Smooth muscle cell (in vitro differentiated cells): ENCODE results near the gene LDLRAD2. TPM values are rescaled to one million over a fixed set of nuclear protein-coding genes. Genes with fewer than 3 reads are reported as not detected.

Experiments
- DNase-seq: peaks from one replicate; lab custom pipeline; 2025; ENCODE audit not compliant: unreplicated experiment; lab: John Stamatoyannopoulos, UW
- H2AFZ ChIP-seq: fragments of 200-600 bp; sonication (generic); 2 replicates; pipeline ENCODE4 v1.6.0; 2016; ENCODE audit warnings: antibody characterized with exemption, low read depth, mild to moderate bottlenecking
- H3F3A ChIP-seq: fragments of 200-600 bp; sonication (generic); 2 replicates; pipeline ENCODE4 v1.6.0; 2017; ENCODE audit warnings: antibody characterized with exemption, low read depth
- H3K27ac ChIP-seq: fragments of 200-600 bp; sonication (generic); 2 replicates; pipeline ENCODE4 v1.5.1; 2016; ENCODE audit warnings: low read depth, mild to moderate bottlenecking
- H3K27me3 ChIP-seq: fragments of 200-600 bp; sonication (generic); 2 replicates; pipeline ENCODE4 v1.6.1; 2016; ENCODE audit warnings: low read depth, mild to moderate bottlenecking
- H3K36me3 ChIP-seq: fragments of 200-600 bp; sonication (generic); 2 replicates; pipeline ENCODE4 v1.5.1; 2016; ENCODE audit warnings: low read depth
- H3K4me1 ChIP-seq: fragments of 200-600 bp; sonication (generic); 2 replicates; pipeline ENCODE4 v1.5.1; 2016; ENCODE audit warnings: low read depth
- H3K4me2 ChIP-seq: fragments of 200-600 bp; sonication (generic); 2 replicates; pipeline ENCODE4 v1.6.0; 2016; ENCODE audit warnings: mild to moderate bottlenecking
- H3K4me3 ChIP-seq: fragments of 200-600 bp; sonication (generic); 2 replicates; pipeline ENCODE4 v1.5.1; 2016; ENCODE audit warnings: mild to moderate bottlenecking
- H3K79me2 ChIP-seq: fragments of 200-600 bp; sonication (generic); 2 replicates; pipeline ENCODE4 v1.6.0; 2016; ENCODE audit warnings: low read depth, mild to moderate bottlenecking
- H3K9ac ChIP-seq: fragments of 200-600 bp; sonication (generic); 2 replicates; pipeline ENCODE4 v1.6.0; 2016; ENCODE audit warnings: low read depth
- H3K9me3 ChIP-seq: fragments of 200-600 bp; sonication (generic); replicated peaks from 2 replicates; pipeline ENCODE4 v1.5.1; 2016; ENCODE audit warnings: low read depth
- H4K20me1 ChIP-seq: fragments of 200-600 bp; sonication (generic); 2 replicates; pipeline ENCODE4 v1.6.0; 2016; ENCODE audit warnings: low read depth
- WGBS: methylation state at CpG from one replicate; pipeline ENCODE4 v1.1.7; 2016; ENCODE audit warnings: low lambda C conversion rate; 5-methylcytosine and 5-hydroxymethylcytosine counted together
- polyA plus RNA-seq: library from polyadenylated mRNA; unstranded; fragments of >200 nt; fragmentation: Nextera tagmentation; extraction: Ambion mirVana; gene quantifications from 2 replicates; pipeline ENCODE4 v1.2.1, GENCODE V29; 2016
- total RNA-seq: library from RNA; depleted of rRNA; stranded (reverse); fragments of >200 nt; gene quantifications from 2 replicates; pipeline ENCODE4 v1.2.3, GENCODE V29; 2014
- TF ChIP-seq, protein P1 (sequence below): fragments of 200-600 bp; sonication (generic); IDR thresholded peaks from 2 replicates; pipeline ENCODE4 v1.5.1; 2017; ENCODE audit warnings: borderline replicate concordance, mild to moderate bottlenecking, antibody characterized with exemption; ENCODE audit not compliant: insufficient read depth, poor library complexity, severe bottlenecking

Gene LDLRAD2
- total and polyA plus RNA-seq, 2 experiments from 2014 or later: 0.04 to 7.9 TPM

DNA sequence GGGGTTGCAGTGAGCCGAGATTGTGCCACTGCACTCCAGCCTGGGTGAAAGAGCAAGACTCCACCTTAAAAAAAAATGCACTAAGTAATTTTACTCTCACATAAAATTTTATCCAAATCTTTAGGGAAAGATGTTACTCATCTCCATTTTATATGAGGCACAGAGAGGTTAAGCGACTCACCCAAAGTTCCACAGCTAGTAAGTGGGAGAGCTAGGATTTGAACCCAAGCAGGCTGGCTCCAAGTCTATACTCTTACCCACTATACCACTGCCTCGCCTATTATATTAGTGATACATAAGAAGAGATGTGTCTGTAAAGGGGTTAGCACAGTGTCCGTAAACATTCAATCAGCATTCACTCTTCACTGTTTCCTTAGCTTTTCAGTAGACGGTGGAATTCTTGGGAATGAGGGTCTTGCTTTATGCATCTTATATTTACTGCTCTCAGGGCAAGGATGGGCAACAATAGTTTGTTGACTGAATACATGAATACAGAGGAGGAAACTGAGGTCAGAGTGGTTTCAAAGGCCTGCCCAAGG is 15.1 kb downstream of the LDLRAD2 start:
- 97% methylated on average over 5 of the region's 5 CpGs for WGBS
- DNase-seq: no peak
- Histone ChIP-seq H3K9me3 (no peaks in the 10 kb centered on the region), H3K27me3 (no peaks in the 10 kb centered on the region), H3K4me2 (no peak overlapping the region), H2AFZ (no peak overlapping the region), H3K9ac (no peak overlapping the region), H3K36me3 (no peaks in the 10 kb centered on the region), H3K4me1 (no peaks in the 10 kb centered on the region), H3K4me3 (no peak overlapping the region), H3K27ac (no peak overlapping the region), H3F3A (no peaks in the 10 kb centered on the region), H3K79me2 (no peaks in the 10 kb centered on the region), H4K20me1 (no peaks in the 10 kb centered on the region)
- TF ChIP-seq, protein P1, sequence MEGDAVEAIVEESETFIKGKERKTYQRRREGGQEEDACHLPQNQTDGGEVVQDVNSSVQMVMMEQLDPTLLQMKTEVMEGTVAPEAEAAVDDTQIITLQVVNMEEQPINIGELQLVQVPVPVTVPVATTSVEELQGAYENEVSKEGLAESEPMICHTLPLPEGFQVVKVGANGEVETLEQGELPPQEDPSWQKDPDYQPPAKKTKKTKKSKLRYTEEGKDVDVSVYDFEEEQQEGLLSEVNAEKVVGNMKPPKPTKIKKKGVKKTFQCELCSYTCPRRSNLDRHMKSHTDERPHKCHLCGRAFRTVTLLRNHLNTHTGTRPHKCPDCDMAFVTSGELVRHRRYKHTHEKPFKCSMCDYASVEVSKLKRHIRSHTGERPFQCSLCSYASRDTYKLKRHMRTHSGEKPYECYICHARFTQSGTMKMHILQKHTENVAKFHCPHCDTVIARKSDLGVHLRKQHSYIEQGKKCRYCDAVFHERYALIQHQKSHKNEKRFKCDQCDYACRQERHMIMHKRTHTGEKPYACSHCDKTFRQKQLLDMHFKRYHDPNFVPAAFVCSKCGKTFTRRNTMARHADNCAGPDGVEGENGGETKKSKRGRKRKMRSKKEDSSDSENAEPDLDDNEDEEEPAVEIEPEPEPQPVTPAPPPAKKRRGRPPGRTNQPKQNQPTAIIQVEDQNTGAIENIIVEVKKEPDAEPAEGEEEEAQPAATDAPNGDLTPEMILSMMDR: no peak

DNA sequence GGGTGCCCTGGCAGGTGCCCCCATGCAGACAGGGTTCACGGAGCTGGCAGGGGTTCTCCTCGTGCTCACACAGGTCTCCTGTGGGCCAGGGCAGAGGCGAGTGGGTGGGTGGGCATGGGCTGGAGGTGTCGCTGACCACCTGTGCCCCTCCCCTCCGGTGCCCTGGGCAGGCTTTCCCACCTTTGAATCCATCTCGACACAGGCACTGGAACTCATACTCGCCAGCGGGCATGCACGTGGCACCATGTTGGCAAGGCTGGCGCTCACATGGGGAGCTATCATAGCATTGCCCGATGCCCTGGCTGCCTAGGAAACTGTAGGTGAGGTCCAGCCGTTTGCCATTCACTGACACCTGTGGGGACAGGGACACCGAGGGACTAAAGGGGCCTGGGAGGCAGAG is 16.0 kb downstream of the LDLRAD2 start:
- no peak overlapping the region for H3K4me3 ChIP-seq
- H3K9me3 ChIP-seq: no peaks in the 10 kb centered on the region
- no peak overlapping the region for H3K9ac ChIP-seq
- no peaks in the 10 kb centered on the region for H3K4me1 ChIP-seq
- no peaks in the 10 kb centered on the region for H3F3A ChIP-seq
- H3K4me2 ChIP-seq: no peak overlapping the region
- no peaks in the 10 kb centered on the region for H3K79me2 ChIP-seq
- TF ChIP-seq, protein P1: no peak
- no peaks in the 10 kb centered on the region for H4K20me1 ChIP-seq
- H3K27me3 ChIP-seq: no peaks in the 10 kb centered on the region
- no peak for DNase-seq
- WGBS: 95% methylated on average over 8 of the region's 13 CpGs
- H2AFZ ChIP-seq: no peak overlapping the region
- H3K36me3 ChIP-seq: no peaks in the 10 kb centered on the region
- H3K27ac ChIP-seq: no peak overlapping the region

DNA sequence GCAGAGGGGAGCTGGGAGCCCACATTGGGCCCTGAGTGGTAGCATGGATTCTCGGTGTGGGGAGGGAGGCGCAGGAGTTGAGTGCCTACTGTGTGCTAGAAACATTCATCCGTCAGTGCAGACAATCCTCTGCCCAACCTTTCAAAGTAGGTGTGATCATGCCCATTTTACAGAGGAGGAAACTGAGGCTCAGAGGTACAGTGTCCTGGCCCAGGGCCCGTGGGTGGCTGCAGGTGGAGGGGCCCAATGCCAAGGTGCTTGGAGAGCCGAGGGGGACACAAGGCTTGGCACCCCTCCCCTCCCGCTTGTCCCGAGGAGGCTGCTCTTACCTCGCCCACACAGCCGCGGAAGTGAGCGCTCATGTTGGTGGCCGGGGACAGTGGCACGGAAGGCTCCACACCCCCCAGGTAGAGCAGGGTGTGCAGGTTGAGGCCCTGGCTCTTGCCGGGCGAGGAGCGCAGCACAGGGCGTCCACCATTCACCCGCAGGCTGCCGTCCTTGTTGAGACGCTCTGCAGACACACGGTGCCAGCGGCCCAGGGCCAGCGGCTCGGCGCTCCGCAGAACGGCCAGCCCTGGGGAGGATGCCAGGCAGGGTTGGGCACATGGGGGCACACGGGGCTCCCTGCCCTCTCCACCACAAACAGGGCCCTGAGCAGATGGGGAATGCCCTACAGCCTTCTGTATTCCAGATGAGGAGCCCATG is 16.6 kb downstream of the LDLRAD2 start:
- WGBS: 97% methylated on average over 27 of the region's 28 CpGs
- TF ChIP-seq, protein P1: no peak
- Histone ChIP-seq H3K27me3 (no peaks in the 10 kb centered on the region), H3K4me3 (no peak overlapping the region), H3K9ac (no peak overlapping the region), H2AFZ (no peak overlapping the region), H3K36me3 (peaks cover 1% of the 10 kb centered on the region), H3K4me2 (no peak overlapping the region), H3K9me3 (no peaks in the 10 kb centered on the region), H3K27ac (no peak overlapping the region), H4K20me1 (no peaks in the 10 kb centered on the region), H3K79me2 (no peaks in the 10 kb centered on the region), H3F3A (no peaks in the 10 kb centered on the region), H3K4me1 (no peaks in the 10 kb centered on the region)
- DNase-seq: no peak

DNA sequence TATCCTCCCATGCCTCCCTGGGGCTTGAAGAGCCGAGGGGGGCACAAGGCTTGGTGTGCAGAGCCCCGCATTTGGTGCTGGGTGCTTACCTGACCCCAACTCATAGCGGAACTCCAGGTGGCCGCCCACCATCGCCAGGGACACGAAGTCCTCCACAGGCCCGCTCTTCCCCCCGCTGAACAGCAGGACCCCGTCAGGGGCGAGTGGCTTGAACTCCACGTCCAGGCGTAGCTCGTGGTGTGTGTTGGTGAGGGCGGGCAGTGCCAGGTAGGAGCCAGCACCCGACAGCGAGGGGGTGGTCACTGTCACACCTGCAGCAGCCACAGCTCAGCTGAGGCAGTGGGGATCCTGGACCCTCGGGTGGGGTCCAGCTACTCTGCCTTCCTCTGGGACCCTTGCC is 17.2 kb downstream of the LDLRAD2 start:
- H3K36me3 ChIP-seq: peaks cover 7% of the 10 kb centered on the region
- H3K9me3 ChIP-seq: no peaks in the 10 kb centered on the region
- H3K4me3 ChIP-seq: no peak overlapping the region
- no peaks in the 10 kb centered on the region for H3K4me1 ChIP-seq
- no peaks in the 10 kb centered on the region for H4K20me1 ChIP-seq
- no peak overlapping the region for H3K9ac ChIP-seq
- H3K27ac ChIP-seq: no peak overlapping the region
- TF ChIP-seq, protein P1: no peak
- H2AFZ ChIP-seq: no peak overlapping the region
- WGBS: 97% methylated on average over 17 of the region's 17 CpGs
- H3K79me2 ChIP-seq: no peaks in the 10 kb centered on the region
- no peaks in the 10 kb centered on the region for H3F3A ChIP-seq
- no peak for DNase-seq
- H3K4me2 ChIP-seq: no peak overlapping the region
- no peaks in the 10 kb centered on the region for H3K27me3 ChIP-seq
